H9 (cell line): ENCODE measurements around the gene MYBBP1A. TPM values are rescaled to one million over a fixed set of nuclear protein-coding genes. Genes with fewer than 3 reads are reported as not detected.

Experiments used
- DNase-seq: peaks from one replicate; pipeline ENCODE4 v3.0.0-alpha.2; 2017
- H2AFZ ChIP-seq: one replicate; pipeline ENCODE4 v1.6.1; 2013; ENCODE audit warnings: mild to moderate bottlenecking, low read length, control low read depth, moderate library complexity
- H2AK5ac ChIP-seq: 2 replicates; pipeline ENCODE4 v1.6.1; 2013; ENCODE audit warnings: low read length, control low read depth, mixed read lengths; ENCODE audit not compliant: insufficient read length
- H2BK120ac ChIP-seq: one replicate; pipeline ENCODE4 v1.6.1; 2013; ENCODE audit warnings: low read depth, mild to moderate bottlenecking, low read length, control low read depth, inconsistent platforms; ENCODE audit not compliant: poor library complexity, severe bottlenecking
- H2BK12ac ChIP-seq: 2 replicates; pipeline ENCODE4 v1.6.1; 2013; ENCODE audit warnings: low read length, control low read depth, mixed read lengths, low read depth; ENCODE audit not compliant: insufficient read length
- H2BK15ac ChIP-seq: 2 replicates; pipeline ENCODE4 v1.6.1; 2013; ENCODE audit warnings: low read depth, low read length, control low read depth
- H2BK20ac ChIP-seq: one replicate; pipeline ENCODE4 v1.6.1; 2013; ENCODE audit warnings: low read depth, mild to moderate bottlenecking, low read length, control low read depth, inconsistent platforms; ENCODE audit not compliant: poor library complexity, severe bottlenecking
- H2BK5ac ChIP-seq: 2 replicates; pipeline ENCODE4 v1.6.1; 2013; ENCODE audit warnings: low read length, control low read depth, mixed read lengths; ENCODE audit not compliant: insufficient read length
- H3K14ac ChIP-seq: 2 replicates; pipeline ENCODE4 v1.6.1; 2013; ENCODE audit warnings: low read length, control low read depth; ENCODE audit not compliant: insufficient read depth
- H3K18ac ChIP-seq: 2 replicates; pipeline ENCODE4 v1.6.1; 2013; ENCODE audit warnings: low read depth, mild to moderate bottlenecking, mixed read lengths, low read length, control low read depth; ENCODE audit not compliant: insufficient read length
- H3K23ac ChIP-seq: 2 replicates; pipeline ENCODE4 v1.6.1; 2013; ENCODE audit warnings: low read length, control low read depth, mixed read lengths, low read depth; ENCODE audit not compliant: insufficient read length
- H3K23me2 ChIP-seq: 2 replicates; pipeline ENCODE4 v1.6.1; 2013; ENCODE audit warnings: low read depth, mild to moderate bottlenecking, mixed read lengths, low read length, control low read depth; ENCODE audit not compliant: insufficient read length, poor library complexity, severe bottlenecking
- H3K27ac ChIP-seq: 2 replicates; pipeline ENCODE4 v1.5.1; 2013; ENCODE audit warnings: low read length, control low read depth, mixed read lengths, low read depth; ENCODE audit not compliant: insufficient read length
- H3K27me3 ChIP-seq: 2 replicates; pipeline ENCODE4 v1.6.1; 2013; ENCODE audit warnings: low read length, control low read depth, inconsistent platforms; ENCODE audit not compliant: insufficient read depth
- H3K4ac ChIP-seq: 2 replicates; pipeline ENCODE4 v1.6.1; 2013; ENCODE audit warnings: low read depth, mild to moderate bottlenecking, control low read depth, inconsistent platforms, low read length, moderate library complexity
- H3K4me1 ChIP-seq: 2 replicates; pipeline ENCODE4 v1.6.1; 2013; ENCODE audit warnings: low read length, control low read depth, inconsistent platforms; ENCODE audit not compliant: insufficient read depth
- H3K4me2 ChIP-seq: 2 replicates; pipeline ENCODE4 v1.6.1; 2013; ENCODE audit warnings: low read length, control low read depth, mixed read lengths; ENCODE audit not compliant: insufficient read length, insufficient read depth
- H3K56ac ChIP-seq: 2 replicates; pipeline ENCODE4 v1.6.1; 2013; ENCODE audit warnings: low read depth, mild to moderate bottlenecking, mixed read lengths, low read length, control low read depth; ENCODE audit not compliant: insufficient read length
- H3K79me1 ChIP-seq: 2 replicates; pipeline ENCODE4 v1.6.1; 2013; ENCODE audit warnings: low read depth, mild to moderate bottlenecking, moderate library complexity, low read length, control low read depth, inconsistent platforms; ENCODE audit not compliant: insufficient read depth, poor library complexity, severe bottlenecking
- H3K79me2 ChIP-seq: 2 replicates; pipeline ENCODE4 v1.6.1; 2013; ENCODE audit warnings: low read length, control low read depth, inconsistent platforms; ENCODE audit not compliant: insufficient read depth
- H3K9ac ChIP-seq: 2 replicates; pipeline ENCODE4 v1.6.1; 2013; ENCODE audit warnings: low read length, control low read depth, mixed read lengths; ENCODE audit not compliant: insufficient read length; ENCODE audit errors: extremely low read depth
- H3K9me3 ChIP-seq: one replicate; pipeline ENCODE4 v1.6.1; 2013; ENCODE audit warnings: low read depth, low read length, inconsistent platforms; ENCODE audit not compliant: control insufficient read depth
- H3T11ph ChIP-seq: one replicate; pipeline ENCODE4 v1.6.1; 2013; ENCODE audit warnings: mild to moderate bottlenecking, low read length, control low read depth, inconsistent platforms
- H4K20me1 ChIP-seq: one replicate; pipeline ENCODE4 v1.6.1; 2013; ENCODE audit not compliant: control insufficient read depth, insufficient read length, insufficient read depth
- H4K5ac ChIP-seq: 2 replicates; pipeline ENCODE4 v1.6.1; 2013; ENCODE audit warnings: low read depth, mild to moderate bottlenecking, mixed read lengths, low read length, control low read depth; ENCODE audit not compliant: insufficient read length
- H4K8ac ChIP-seq: replicated peaks from 2 replicates; pipeline ENCODE4 v1.6.1; 2013; ENCODE audit warnings: low read length, control low read depth, mixed read lengths, low read depth; ENCODE audit not compliant: insufficient read length
- H4K91ac ChIP-seq: 2 replicates; pipeline ENCODE4 v1.6.1; 2013; ENCODE audit warnings: low read depth, mild to moderate bottlenecking, moderate library complexity, mixed read lengths, low read length, control low read depth; ENCODE audit not compliant: insufficient read length
- H3K27ac Mint-ChIP-seq, 3 experiments: 2 replicates in 2 of 3; 3 replicates in 1 of 3; pipeline ENCODE4 v1.8.0; 2020 to 2021; ENCODE audit warnings: mixed read lengths in 3 of 3, mild to moderate bottlenecking in 1 of 3, moderate library complexity in 1 of 3
- H3K27me3 Mint-ChIP-seq: 2 replicates; pipeline ENCODE4 v1.8.0; 2021; ENCODE audit warnings: low read depth, mild to moderate bottlenecking, moderate library complexity, mixed read lengths
- H3K36me3 Mint-ChIP-seq, 3 experiments: 2 replicates in 2 of 3; 3 replicates in 1 of 3; pipeline ENCODE4 v1.8.0; 2020 to 2021; ENCODE audit warnings: low read depth in 3 of 3, mixed read lengths in 3 of 3; ENCODE audit not compliant: insufficient read depth in 1 of 3
- H3K4me1 Mint-ChIP-seq, 2 experiments: 2 replicates each; pipeline ENCODE4 v1.8.0; 2020; ENCODE audit warnings: mixed read lengths in 2 of 2
- H3K4me3 Mint-ChIP-seq, 2 experiments: 2 replicates in 1 of 2; 3 replicates in 1 of 2; pipeline ENCODE4 v1.8.0; 2020 to 2021; ENCODE audit warnings: mild to moderate bottlenecking in 2 of 2, mixed read lengths in 2 of 2, moderate library complexity in 1 of 2
- H3K9me3 Mint-ChIP-seq, 2 experiments: 2 replicates in 1 of 2; 3 replicates in 1 of 2; pipeline ENCODE4 v1.8.0; 2020; ENCODE audit warnings: mild to moderate bottlenecking in 2 of 2, mixed read lengths in 2 of 2, moderate library complexity in 1 of 2
- WGBS: extraction: QIAGEN DNeasy Blood & Tissue Kit; methylation state at CpG from one replicate; pipeline ENCODE4 v1.1.7; 2013; ENCODE audit warnings: missing lambda C conversion rate, low lambda C conversion rate, mixed read lengths; ENCODE audit not compliant: insufficient read length; ENCODE audit errors: extremely low coverage; 5-methylcytosine and 5-hydroxymethylcytosine counted together
- total RNA-seq: library from RNA; stranded (reverse); gene quantifications from 2 replicates; pipeline ENCODE4 v1.2.1, GENCODE V29; 2021
- TF ChIP-seq, protein P1 (sequence below): fragments of 200-600 bp; sonication (generic); conservative IDR thresholded peaks from 3 replicates; pipeline ENCODE4 v1.8.0; 2021; ENCODE audit warnings: antibody characterized with exemption, mild to moderate bottlenecking

Gene MYBBP1A
- total RNA-seq, 1 experiment from 2014 or later = 181 TPM

DNA sequence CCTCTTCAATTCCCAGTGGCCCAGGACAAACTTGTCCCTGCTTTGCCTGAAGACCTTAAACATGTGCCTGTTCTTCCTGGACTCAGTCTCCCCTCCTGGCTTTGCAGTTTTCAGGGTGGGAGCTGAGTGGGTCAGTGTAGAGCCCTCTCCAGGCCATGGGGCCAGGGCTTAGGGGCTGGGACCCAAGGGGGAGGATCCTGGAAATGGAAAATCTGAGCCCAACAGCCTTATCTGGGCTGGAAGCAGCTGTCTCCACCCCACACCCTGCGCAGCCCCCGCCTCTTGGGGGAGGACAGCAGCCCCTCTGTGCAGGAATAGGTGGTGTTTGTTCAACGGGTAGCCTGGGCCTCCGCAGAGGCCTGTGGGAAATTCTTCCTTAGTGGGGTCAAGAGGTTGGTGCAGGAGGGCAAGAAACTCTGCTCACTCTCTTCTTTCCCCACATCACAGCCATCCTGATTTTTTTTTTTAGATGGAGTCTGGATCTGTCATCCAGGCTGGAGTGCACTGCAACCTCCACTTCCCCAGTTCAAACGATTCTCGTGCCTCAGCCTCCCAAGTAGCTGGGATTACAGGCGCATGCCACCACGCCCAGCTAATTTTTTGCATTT is 22.3 kb upstream of the MYBBP1A start:
- Histone ChIP-seq H3K14ac (peak overlapping the region; percentile 63), H2BK15ac (no peak overlapping the region), H3K56ac (no peak overlapping the region), H4K8ac (no peak overlapping the region), H3K18ac (peak overlapping the region; percentile 7), H2BK120ac (no peak overlapping the region), H3K79me2 (no peaks in the 10 kb centered on the region), H3T11ph (no peak overlapping the region), H2AFZ (no peak overlapping the region), H3K23ac (no peak overlapping the region), H3K4me1 (peaks cover 5% of the 10 kb centered on the region; the same call in 1 of the 2 replicates), H3K4me2 (no peak overlapping the region), H3K27ac (no peak overlapping the region), H3K9ac (no peak overlapping the region), H2BK12ac (no peak overlapping the region), H2BK20ac (no peak overlapping the region), H2AK5ac (no peak overlapping the region), H3K9me3 (no peaks in the 10 kb centered on the region), H3K4ac (no peak overlapping the region), H3K79me1 (no peaks in the 10 kb centered on the region), H3K23me2 (peaks cover 2% of the 10 kb centered on the region), H4K91ac (no peak overlapping the region), H4K5ac (no peak overlapping the region), H3K27me3 (0 out of 2 replicates have a peak, but pooled peaks cover 2% of the 10 kb centered on the region), H4K20me1 (no peaks in the 10 kb centered on the region), H2BK5ac (no peak overlapping the region)
- WGBS = no CpG with 5 or more reads among the region's 8 CpGs
- peaks cover 0 to 3% of the 10 kb centered on the region in 2 experiments; a peak in 2 of 5 replicates for H3K9me3 Mint-ChIP-seq
- peaks cover 0 to 6% (median 0%) of the 10 kb centered on the region in 3 experiments; a peak in 1 of 7 replicates for H3K36me3 Mint-ChIP-seq
- TF ChIP-seq, protein P1, sequence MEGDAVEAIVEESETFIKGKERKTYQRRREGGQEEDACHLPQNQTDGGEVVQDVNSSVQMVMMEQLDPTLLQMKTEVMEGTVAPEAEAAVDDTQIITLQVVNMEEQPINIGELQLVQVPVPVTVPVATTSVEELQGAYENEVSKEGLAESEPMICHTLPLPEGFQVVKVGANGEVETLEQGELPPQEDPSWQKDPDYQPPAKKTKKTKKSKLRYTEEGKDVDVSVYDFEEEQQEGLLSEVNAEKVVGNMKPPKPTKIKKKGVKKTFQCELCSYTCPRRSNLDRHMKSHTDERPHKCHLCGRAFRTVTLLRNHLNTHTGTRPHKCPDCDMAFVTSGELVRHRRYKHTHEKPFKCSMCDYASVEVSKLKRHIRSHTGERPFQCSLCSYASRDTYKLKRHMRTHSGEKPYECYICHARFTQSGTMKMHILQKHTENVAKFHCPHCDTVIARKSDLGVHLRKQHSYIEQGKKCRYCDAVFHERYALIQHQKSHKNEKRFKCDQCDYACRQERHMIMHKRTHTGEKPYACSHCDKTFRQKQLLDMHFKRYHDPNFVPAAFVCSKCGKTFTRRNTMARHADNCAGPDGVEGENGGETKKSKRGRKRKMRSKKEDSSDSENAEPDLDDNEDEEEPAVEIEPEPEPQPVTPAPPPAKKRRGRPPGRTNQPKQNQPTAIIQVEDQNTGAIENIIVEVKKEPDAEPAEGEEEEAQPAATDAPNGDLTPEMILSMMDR = no peak
- H3K4me3 Mint-ChIP-seq = no peak overlapping the region
- no peak for DNase-seq
- peak overlapping the region in 1 of 3 experiments; percentile 34; a peak in 1 of 7 replicates for H3K27ac Mint-ChIP-seq
- H3K27me3 Mint-ChIP-seq = peaks cover 22% of the 10 kb centered on the region
- peaks cover 22 to 46% of the 10 kb centered on the region in 2 experiments for H3K4me1 Mint-ChIP-seq
